H1 (cell line): ENCODE results near the gene C1RL.

Experiments used
- ATF3 ChIP-seq: IDR thresholded peaks from 2 replicates; pipeline ENCODE4 v1.6.1; 2011; ENCODE audit warnings: low read depth, mild to moderate bottlenecking, low read length; ENCODE audit not compliant: insufficient read depth
- CTCF ChIP-seq, 3 experiments: IDR thresholded peaks; 1 replicate in 2 of 3; 2 replicates in 1 of 3; pipeline versions ENCODE4 v1.5.1 to v1.6.1; 2011; ENCODE audit warnings: low read length in 3 of 3, mild to moderate bottlenecking in 3 of 3, inconsistent platforms in 2 of 3, low read depth in 1 of 3, moderate library complexity in 1 of 3; ENCODE audit not compliant: insufficient read depth in 1 of 3; ENCODE audit errors: control extremely low read depth in 1 of 3
- JUN ChIP-seq: IDR thresholded peaks from 2 replicates; pipeline ENCODE4 v1.6.1; 2011; ENCODE audit warnings: low read depth, mild to moderate bottlenecking, improper control_type of control experiment, low read length
- YY1 ChIP-seq: IDR thresholded peaks from 2 replicates; pipeline ENCODE4 v1.6.1; 2011; ENCODE audit warnings: low read depth, mild to moderate bottlenecking, low read length
- TF ChIP-seq, protein P1 (sequence below): IDR thresholded peaks from 2 replicates; pipeline ENCODE4 v1.6.1; 2012; ENCODE audit warnings: inconsistent platforms

DNA sequence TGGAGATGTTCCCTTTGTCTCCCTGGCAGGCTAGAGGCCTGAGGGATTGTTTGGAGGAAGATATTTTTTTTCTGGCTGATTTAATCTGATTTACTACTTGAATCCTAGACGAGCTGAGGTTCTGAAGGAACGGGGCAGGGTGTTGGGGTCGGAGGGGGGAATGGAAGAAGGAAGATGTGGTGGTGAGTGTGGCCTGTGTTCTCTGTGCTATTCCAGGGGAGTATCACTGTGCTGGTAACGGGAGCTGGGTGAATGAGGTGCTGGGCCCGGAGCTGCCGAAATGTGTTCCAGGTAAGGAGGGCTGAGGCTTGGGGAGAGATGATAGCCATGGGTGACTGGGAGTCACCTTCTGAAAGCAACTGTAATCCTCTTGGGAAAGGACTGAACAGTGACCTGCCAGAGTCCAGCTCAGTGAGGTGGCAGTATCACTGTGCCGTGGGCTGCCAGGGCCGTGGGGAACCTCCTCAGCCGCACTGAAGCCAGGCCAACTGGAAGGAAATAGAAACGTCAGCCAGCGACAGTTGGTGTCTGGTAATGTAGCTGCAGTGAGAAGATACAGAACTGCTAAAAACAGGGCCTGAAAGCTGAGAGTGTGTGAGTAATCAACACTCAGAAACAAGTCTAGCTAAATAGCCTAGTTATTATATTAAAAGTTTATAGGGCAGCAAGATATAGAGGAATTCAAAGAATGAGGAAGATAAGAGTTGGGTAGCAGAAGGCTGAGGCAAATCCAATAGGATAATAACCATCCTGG is 40.6 kb downstream of the C1RL start:
- no peak for TF ChIP-seq YY1
- no peak for TF ChIP-seq CTCF (IDR thresholded peaks at IDR 0.05; ENCODE audit: control extremely low read depth in 1 of 3, insufficient read depth in 1 of 3, low read depth in 1 of 3, low read length in 3 of 3)
- no peak for TF ChIP-seq ATF3
- TF ChIP-seq JUN: no peak
- TF ChIP-seq, protein P1, sequence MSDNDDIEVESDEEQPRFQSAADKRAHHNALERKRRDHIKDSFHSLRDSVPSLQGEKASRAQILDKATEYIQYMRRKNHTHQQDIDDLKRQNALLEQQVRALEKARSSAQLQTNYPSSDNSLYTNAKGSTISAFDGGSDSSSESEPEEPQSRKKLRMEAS: no peak
